ENCODE data around the gene ERP29.
A peak's percentile ranks its signal among the peaks of the same experiment; 100 is the strongest.
"Not testable (repeated sequence)": the region's sequence is repeated elsewhere in the genome, so short reads cannot be mapped to it uniquely, and the experiment has no call there.

Gene ERP29

GRCh38 chr12:112005419-112006395 is 7.5 kb upstream of the ERP29 start:
- Histone ChIP-seq H3K36me3 (ENCODE audit: control insufficient read depth, low read depth, low read length) (no peaks in the 10 kb centered on the region), H3K4me3 (ENCODE audit: low read length) (no peak overlapping the region), H3K9ac (ENCODE audit: low read length) (peak overlapping the region; percentile 16), H3K27me3 (ENCODE audit: control insufficient read depth, insufficient read depth, low read length) (no peaks in the 10 kb centered on the region), H3K27ac (ENCODE audit: low read length) (peak overlapping the region; percentile 31), H3K4me1 (ENCODE audit: control insufficient read depth, low read depth, low read length) (peaks cover 9% of the 10 kb centered on the region), H3K9me3 (ENCODE audit: control insufficient read depth, low read depth, low read length) (no peaks in the 10 kb centered on the region)

- no peaks in the 10 kb centered on the region for H3K9me3 ChIP-seq (ENCODE audit: control insufficient read depth, low read depth, low read length)
- H3K4me1 ChIP-seq (ENCODE audit: control insufficient read depth, low read depth, low read length): peaks cover 14% of the 10 kb centered on the region
- no peak overlapping the region for H3K4me3 ChIP-seq (ENCODE audit: low read length)
- no peaks in the 10 kb centered on the region for H3K27me3 ChIP-seq (ENCODE audit: control insufficient read depth, insufficient read depth, low read length)
- no peak overlapping the region for H3K27ac ChIP-seq (ENCODE audit: low read length)
- H3K9ac ChIP-seq (ENCODE audit: low read length): no peak overlapping the region
- H3K36me3 ChIP-seq (ENCODE audit: control insufficient read depth, low read depth, low read length): no peaks in the 10 kb centered on the region
These were observed 5.3 kb upstream of the ERP29 start for GRCh38 chr12:112007945-112008344.

GRCh38 chr12:112008918-112009317 is 4.3 kb upstream of the ERP29 start:
- Histone ChIP-seq H3K4me3 (ENCODE audit: low read length) (no peak overlapping the region), H3K27ac (ENCODE audit: low read length) (no peak overlapping the region), H3K36me3 (ENCODE audit: control insufficient read depth, low read depth, low read length) (no peaks in the 10 kb centered on the region), H3K9ac (ENCODE audit: low read length) (no peak overlapping the region), H3K9me3 (ENCODE audit: control insufficient read depth, low read depth, low read length) (no peaks in the 10 kb centered on the region), H3K4me1 (ENCODE audit: control insufficient read depth, low read depth, low read length) (peaks cover 14% of the 10 kb centered on the region), H3K27me3 (ENCODE audit: control insufficient read depth, insufficient read depth, low read length) (no peaks in the 10 kb centered on the region)

- not testable (repeated sequence) for H3K27me3 ChIP-seq (ENCODE audit: control insufficient read depth, insufficient read depth, low read length); H3K27ac ChIP-seq (ENCODE audit: low read length)
These were observed 3.6 kb upstream of the ERP29 start for GRCh38 chr12:112009596-112009995.

GRCh38 chr12:112010415-112011344 is 2.5 kb upstream of the ERP29 start:
- Histone ChIP-seq H3K9me3 (ENCODE audit: control insufficient read depth, low read depth, low read length) (no peaks in the 10 kb centered on the region), H3K36me3 (ENCODE audit: control insufficient read depth, low read depth, low read length) (peaks cover 3% of the 10 kb centered on the region), H3K27me3 (ENCODE audit: control insufficient read depth, insufficient read depth, low read length) (no peaks in the 10 kb centered on the region), H3K27ac (ENCODE audit: low read length) (no peak overlapping the region), H3K9ac (ENCODE audit: low read length) (no peak overlapping the region), H3K4me1 (ENCODE audit: control insufficient read depth, low read depth, low read length) (peaks cover 16% of the 10 kb centered on the region), H3K4me3 (ENCODE audit: low read length) (no peak overlapping the region)

More at GRCh38 chr12:112009596-112009995, 3.6 kb upstream of the ERP29 start:
- H3K9ac ChIP-seq (ENCODE audit: low read length); H3K36me3 ChIP-seq (ENCODE audit: control insufficient read depth, low read depth, low read length); H3K9me3 ChIP-seq (ENCODE audit: control insufficient read depth, low read depth, low read length); H3K4me3 ChIP-seq (ENCODE audit: low read length): not testable (repeated sequence)
- peaks cover 17% of the 10 kb centered on the region for H3K4me1 ChIP-seq (ENCODE audit: control insufficient read depth, low read depth, low read length)

GRCh38 chr12:112011685-112012084 is 1.5 kb upstream of the ERP29 start:
- no peak overlapping the region for H3K27ac ChIP-seq (ENCODE audit: low read length)
- H3K9me3 ChIP-seq (ENCODE audit: control insufficient read depth, low read depth, low read length): no peaks in the 10 kb centered on the region
- H3K36me3 ChIP-seq (ENCODE audit: control insufficient read depth, low read depth, low read length): peaks cover 13% of the 10 kb centered on the region
- peak overlapping the region; percentile 79 for H3K4me3 ChIP-seq (ENCODE audit: low read length)
- peaks cover 9% of the 10 kb centered on the region for H3K4me1 ChIP-seq (ENCODE audit: control insufficient read depth, low read depth, low read length)
- H3K9ac ChIP-seq (ENCODE audit: low read length): peak overlapping the region; percentile 87
- H3K27me3 ChIP-seq (ENCODE audit: control insufficient read depth, insufficient read depth, low read length): no peaks in the 10 kb centered on the region

GRCh38 chr12:112013601-112014402 is 576 bp downstream of the ERP29 start:
- Histone ChIP-seq H3K9me3 (ENCODE audit: control insufficient read depth, low read depth, low read length) (no peaks in the 10 kb centered on the region), H3K4me1 (ENCODE audit: control insufficient read depth, low read depth, low read length) (peaks cover 9% of the 10 kb centered on the region), H3K9ac (ENCODE audit: low read length) (peak overlapping the region; percentile 97), H3K27ac (ENCODE audit: low read length) (peak overlapping the region; percentile 62), H3K27me3 (ENCODE audit: control insufficient read depth, insufficient read depth, low read length) (no peaks in the 10 kb centered on the region), H3K4me3 (ENCODE audit: low read length) (peak overlapping the region; percentile 95), H3K36me3 (ENCODE audit: control insufficient read depth, low read depth, low read length) (peaks cover 27% of the 10 kb centered on the region)

- peaks cover 47% of the 10 kb centered on the region for H3K36me3 ChIP-seq (ENCODE audit: control insufficient read depth, low read depth, low read length)
- no peaks in the 10 kb centered on the region for H3K9me3 ChIP-seq (ENCODE audit: control insufficient read depth, low read depth, low read length)
- no peaks in the 10 kb centered on the region for H3K27me3 ChIP-seq (ENCODE audit: control insufficient read depth, insufficient read depth, low read length)
- no peak overlapping the region for H3K4me3 ChIP-seq (ENCODE audit: low read length)
- H3K4me1 ChIP-seq (ENCODE audit: control insufficient read depth, low read depth, low read length): peaks cover 9% of the 10 kb centered on the region
- H3K27ac ChIP-seq (ENCODE audit: low read length): no peak overlapping the region
- H3K9ac ChIP-seq (ENCODE audit: low read length): no peak overlapping the region
These were observed 2.7 kb downstream of the ERP29 start for GRCh38 chr12:112015938-112016337.

GRCh38 chr12:112017041-112017440 is 3.8 kb downstream of the ERP29 start:
- Histone ChIP-seq H3K27ac (ENCODE audit: low read length) (no peak overlapping the region), H3K4me1 (ENCODE audit: control insufficient read depth, low read depth, low read length) (peaks cover 5% of the 10 kb centered on the region), H3K4me3 (ENCODE audit: low read length) (no peak overlapping the region), H3K9ac (ENCODE audit: low read length) (no peak overlapping the region), H3K9me3 (ENCODE audit: control insufficient read depth, low read depth, low read length) (no peaks in the 10 kb centered on the region), H3K36me3 (ENCODE audit: control insufficient read depth, low read depth, low read length) (peaks cover 56% of the 10 kb centered on the region), H3K27me3 (ENCODE audit: control insufficient read depth, insufficient read depth, low read length) (no peaks in the 10 kb centered on the region)

- peaks cover 5% of the 10 kb centered on the region for H3K4me1 ChIP-seq (ENCODE audit: control insufficient read depth, low read depth, low read length)
- H3K9ac ChIP-seq (ENCODE audit: low read length): no peak overlapping the region
- peaks cover 72% of the 10 kb centered on the region for H3K36me3 ChIP-seq (ENCODE audit: control insufficient read depth, low read depth, low read length)
- no peaks in the 10 kb centered on the region for H3K9me3 ChIP-seq (ENCODE audit: control insufficient read depth, low read depth, low read length)
- H3K27me3 ChIP-seq (ENCODE audit: control insufficient read depth, insufficient read depth, low read length): no peaks in the 10 kb centered on the region
- H3K27ac ChIP-seq (ENCODE audit: low read length): no peak overlapping the region
- no peak overlapping the region for H3K4me3 ChIP-seq (ENCODE audit: low read length)
These were observed 5.5 kb downstream of the ERP29 start for GRCh38 chr12:112018571-112019237.

Measured in iPS-18a (cell line).